EL (cell line): ENCODE measurements around the gene STK11.
"Not testable (repeated sequence)": the region's sequence is repeated elsewhere in the genome, so short reads cannot be mapped to it uniquely, and the experiment has no call there.

ENCODE experiments used
- DNase-seq: peaks from one replicate; pipeline ENCODE4 v3.0.0-alpha.2; 2016

The STK11 gene

GRCh38 chr19:1169921-1170885 lies 35.4 kb upstream of the STK11 start:
- DNase-seq, result peak; percentile 65

GRCh38 chr19:1170938-1171754 lies 34.4 kb upstream of the STK11 start:
- DNase-seq, result no peak

GRCh38 chr19:1171755-1172352 lies 33.7 kb upstream of the STK11 start:
- DNase-seq, result no peak

- peak; percentile 78 for DNase-seq
These were observed 33.0 kb upstream of the STK11 start for GRCh38 chr19:1172353-1173158.

GRCh38 chr19:1173159-1173844 lies 32.3 kb upstream of the STK11 start:
- no peak for DNase-seq

GRCh38 chr19:1173845-1174809 lies 31.5 kb upstream of the STK11 start, which contains the start of gene SBNO2:
SBNO2 (minus strand) TSS chr19:1174268; CDS start chr19:1154276, 19,992 bp downstream.
- DNase-seq, result peak; percentile 87

- DNase-seq, result peak; percentile 99
These were observed 28.1 kb upstream of the STK11 start for GRCh38 chr19:1177322-1178114.

GRCh38 chr19:1181606-1182005 lies 24.0 kb upstream of the STK11 start:
- DNase-seq, result no peak

- DNase-seq, result no peak
These were observed 23.5 kb upstream of the STK11 start for GRCh38 chr19:1182068-1182467.

- no peak for DNase-seq
These were observed 22.9 kb upstream of the STK11 start for GRCh38 chr19:1182727-1183126.

- DNase-seq, result peak; percentile 88
These were observed 21.9 kb upstream of the STK11 start for GRCh38 chr19:1183543-1184172.

GRCh38 chr19:1189419-1189818 lies 16.2 kb upstream of the STK11 start:
- DNase-seq, result no peak

- no peak for DNase-seq
These were observed 6.0 kb upstream of the STK11 start for GRCh38 chr19:1199531-1199930.

- not testable (repeated sequence) for DNase-seq
These were observed 5.0 kb upstream of the STK11 start for GRCh38 chr19:1200614-1201013.

GRCh38 chr19:1206150-1206863 lies 729 bp downstream of the STK11 start:
- DNase-seq, result no peak

GRCh38 chr19:1206864-1207450 lies 1.4 kb downstream of the STK11 start:
- DNase-seq, result no peak

- not testable (repeated sequence) for DNase-seq
These were observed 3.3 kb downstream of the STK11 start for GRCh38 chr19:1208830-1209229.

GRCh38 chr19:1210227-1210538 lies 4.6 kb downstream of the STK11 start:
- DNase-seq, result no peak
